KMS-11 (cell line): ENCODE results near the gene SCLY.
A peak's percentile ranks its signal among the peaks of the same experiment; 100 is the strongest.

ENCODE experiments used
- H2AFZ ChIP-seq: fragments of 200-600 bp; sonication (generic); 2 replicates; pipeline ENCODE4 v1.6.1; 2016; ENCODE audit warnings: antibody characterized with exemption, mixed run types, low read depth
- H3K27ac ChIP-seq: fragments of 200-600 bp; sonication (generic); 2 replicates; pipeline ENCODE4 v1.6.1; 2016; ENCODE audit warnings: mild to moderate bottlenecking, mixed run types
- H3K27me3 ChIP-seq: fragments of 200-600 bp; sonication (generic); 2 replicates; pipeline ENCODE4 v1.6.1; 2017; ENCODE audit warnings: mild to moderate bottlenecking, low read depth, mixed run types, moderate library complexity; ENCODE audit not compliant: insufficient read depth
- H3K36me3 ChIP-seq: fragments of 200-600 bp; sonication (generic); 2 replicates; pipeline ENCODE4 v1.6.1; 2017; ENCODE audit warnings: mild to moderate bottlenecking, mixed run types; ENCODE audit not compliant: insufficient read depth
- H3K4me1 ChIP-seq: fragments of 200-600 bp; sonication (generic); 2 replicates; pipeline ENCODE4 v1.6.1; 2016; ENCODE audit warnings: mild to moderate bottlenecking, low read depth, mixed run types; ENCODE audit not compliant: poor library complexity, severe bottlenecking
- H3K4me2 ChIP-seq: fragments of 200-600 bp; sonication (generic); 2 replicates; pipeline ENCODE4 v1.7.0; 2016; ENCODE audit warnings: mild to moderate bottlenecking, mixed run types
- H3K4me3 ChIP-seq: fragments of 200-600 bp; sonication (generic); IDR thresholded peaks from 2 replicates; pipeline ENCODE4 v1.6.1; 2017; ENCODE audit warnings: low read depth, low read length, mixed read lengths; ENCODE audit not compliant: insufficient read depth
- H3K79me2 ChIP-seq: fragments of 200-600 bp; sonication (generic); 2 replicates; pipeline ENCODE4 v1.6.1; 2016; ENCODE audit warnings: low read depth, mixed run types; ENCODE audit not compliant: insufficient read depth
- H3K9ac ChIP-seq: fragments of 200-600 bp; sonication (generic); 2 replicates; pipeline ENCODE4 v1.6.1; 2016; ENCODE audit warnings: mild to moderate bottlenecking, mixed run types
- H4K20me1 ChIP-seq: fragments of 200-600 bp; sonication (generic); 2 replicates; pipeline ENCODE4 v1.6.1; 2016; ENCODE audit warnings: mild to moderate bottlenecking, mixed run types; ENCODE audit not compliant: insufficient read depth
- CTCF ChIP-seq: fragments of 200-600 bp; sonication (generic); conservative IDR thresholded peaks from 2 replicates; pipeline ENCODE4 v1.6.1; 2017; ENCODE audit warnings: low read depth, mild to moderate bottlenecking, antibody characterized with exemption, low read length, moderate library complexity, mixed read lengths

The SCLY gene

DNA sequence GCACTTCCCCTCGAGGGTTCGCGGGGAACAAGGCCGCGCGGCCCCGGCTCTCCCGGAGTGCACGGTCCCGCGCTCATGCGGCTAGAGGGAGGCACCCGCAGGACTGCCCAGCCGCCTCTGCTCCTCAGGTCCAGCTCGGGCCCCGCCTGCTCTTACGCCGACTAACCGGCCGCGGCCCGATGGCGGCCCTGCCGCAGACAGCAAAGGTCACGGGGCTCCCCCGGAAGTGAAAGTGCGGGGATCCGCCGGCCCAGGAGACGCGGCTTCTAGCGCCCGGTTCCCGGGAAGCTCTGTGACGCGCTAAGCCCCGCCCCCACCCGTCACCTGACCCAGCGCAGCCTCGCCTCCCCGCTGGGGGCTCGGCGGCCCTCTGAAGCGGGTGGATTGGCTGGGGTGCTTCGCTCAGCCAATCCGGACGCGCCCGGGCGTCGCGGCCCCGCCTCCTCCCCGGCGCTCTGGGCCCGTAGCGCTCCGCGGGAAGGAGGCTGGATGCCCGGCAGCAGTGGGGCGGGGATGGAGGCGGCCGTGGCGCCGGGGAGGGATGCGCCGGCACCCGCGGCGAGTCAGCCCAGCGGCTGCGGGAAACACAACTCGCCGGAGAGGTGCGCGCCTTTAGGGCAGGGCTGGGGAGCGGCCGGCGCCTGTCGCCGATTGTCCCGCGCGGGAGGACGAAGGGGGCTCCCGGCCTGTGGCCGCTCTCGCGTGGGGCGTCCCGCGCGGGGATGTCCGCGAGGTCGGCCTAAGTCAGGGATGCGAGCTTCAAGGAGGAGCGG lies at the start of gene SCLY:
SCLY (plus strand) TSS at position 460 of the 773 bp plus-strand sequence; CDS start at position 514, 54 bp downstream.
- Histone ChIP-seq H3K27me3 (no peaks in the 10 kb centered on the region), H2AFZ (peak within 1 kb of the TSS; percentile 98), H3K4me1 (peaks cover 31% of the 10 kb centered on the region), H3K9ac (peak within 1 kb of the TSS; percentile 83), H3K36me3 (no peaks in the 10 kb centered on the region), H3K79me2 (0 out of 2 replicates have a peak, but pooled peaks cover 4% of the 10 kb centered on the region), H3K4me3 (peak within 1 kb of the TSS; percentile 77), H3K27ac (peak within 1 kb of the TSS; percentile 39; the same call in 1 of the 2 replicates), H3K4me2 (peak within 1 kb of the TSS; percentile 94), H4K20me1 (no peaks in the 10 kb centered on the region)
- TF ChIP-seq CTCF, result no peak

DNA sequence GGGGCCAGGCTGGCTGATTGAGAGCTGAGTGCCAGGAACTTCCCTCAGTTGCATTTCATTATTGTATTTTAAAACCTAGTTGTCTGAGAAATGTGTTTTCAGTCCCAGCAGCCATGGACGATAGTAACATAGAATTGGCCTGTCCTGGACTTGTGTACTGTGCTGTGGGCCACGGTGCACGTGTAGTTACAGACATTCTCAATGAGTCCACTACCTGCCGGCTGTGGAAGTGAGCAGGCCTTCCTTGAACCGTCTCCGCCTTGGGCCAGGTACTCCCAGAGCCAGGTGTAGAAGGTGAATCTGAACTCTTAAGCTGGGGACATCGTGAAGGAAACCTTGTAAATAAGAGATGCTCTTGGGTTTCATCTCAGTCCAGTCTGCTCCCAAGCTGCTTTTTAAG lies 47.0 kb upstream of the SCLY start:
- no peak for TF ChIP-seq CTCF
- H3K9ac ChIP-seq, result no peak overlapping the region
- no peak overlapping the region for H3K4me3 ChIP-seq
- H4K20me1 ChIP-seq, result no peaks in the 10 kb centered on the region
- H2AFZ ChIP-seq, result no peak overlapping the region
- no peaks in the 10 kb centered on the region for H3K36me3 ChIP-seq
- H3K79me2 ChIP-seq, result no peaks in the 10 kb centered on the region
- no peaks in the 10 kb centered on the region for H3K27me3 ChIP-seq
- no peaks in the 10 kb centered on the region for H3K4me1 ChIP-seq
- H3K4me2 ChIP-seq, result no peak overlapping the region
- no peak overlapping the region for H3K27ac ChIP-seq

DNA sequence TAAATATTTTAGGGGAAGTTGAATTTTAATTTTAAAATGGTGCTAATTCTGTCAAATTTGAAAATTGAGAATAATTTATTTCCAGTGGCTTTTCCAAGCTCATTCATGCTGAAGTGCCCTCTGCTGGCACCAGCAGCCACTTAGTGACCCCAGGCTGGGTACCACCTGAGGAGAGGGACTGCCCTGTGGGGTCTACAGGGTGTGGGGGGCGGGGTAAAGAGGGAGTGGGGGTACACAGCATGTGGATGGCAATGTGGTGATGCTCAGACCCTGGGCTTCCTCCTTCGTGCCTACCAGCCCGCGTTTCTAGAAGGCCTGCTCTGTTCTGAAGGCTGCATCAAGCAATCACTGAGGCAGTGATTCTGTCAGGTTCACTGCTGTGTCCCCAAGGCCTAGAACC lies 45.1 kb upstream of the SCLY start:
- Histone ChIP-seq H3K4me3 (no peak overlapping the region), H3K4me2 (no peak overlapping the region), H3K27me3 (no peaks in the 10 kb centered on the region), H4K20me1 (no peaks in the 10 kb centered on the region), H3K9ac (no peak overlapping the region), H2AFZ (no peak overlapping the region), H3K79me2 (no peaks in the 10 kb centered on the region), H3K4me1 (no peaks in the 10 kb centered on the region), H3K36me3 (no peaks in the 10 kb centered on the region), H3K27ac (no peak overlapping the region)
- TF ChIP-seq CTCF, result no peak

GRCh38 chr2:238016526-238016925 lies 44.3 kb upstream of the SCLY start:
- Histone ChIP-seq H3K27ac (no peak overlapping the region), H4K20me1 (no peaks in the 10 kb centered on the region), H3K9ac (no peak overlapping the region), H3K4me2 (no peak overlapping the region), H3K4me1 (no peaks in the 10 kb centered on the region), H3K79me2 (no peaks in the 10 kb centered on the region), H3K27me3 (no peaks in the 10 kb centered on the region), H3K36me3 (no peaks in the 10 kb centered on the region), H3K4me3 (no peak overlapping the region), H2AFZ (no peak overlapping the region)
- TF ChIP-seq CTCF, result no peak
